ENCODE measurements around the gene MEF2C. TPM values are rescaled to one million over a fixed set of nuclear protein-coding genes. Genes with fewer than 3 reads are reported as not detected.

Gene MEF2C
- total RNA-seq, 1 experiment from 2014 or later: 13.0 TPM

DNA sequence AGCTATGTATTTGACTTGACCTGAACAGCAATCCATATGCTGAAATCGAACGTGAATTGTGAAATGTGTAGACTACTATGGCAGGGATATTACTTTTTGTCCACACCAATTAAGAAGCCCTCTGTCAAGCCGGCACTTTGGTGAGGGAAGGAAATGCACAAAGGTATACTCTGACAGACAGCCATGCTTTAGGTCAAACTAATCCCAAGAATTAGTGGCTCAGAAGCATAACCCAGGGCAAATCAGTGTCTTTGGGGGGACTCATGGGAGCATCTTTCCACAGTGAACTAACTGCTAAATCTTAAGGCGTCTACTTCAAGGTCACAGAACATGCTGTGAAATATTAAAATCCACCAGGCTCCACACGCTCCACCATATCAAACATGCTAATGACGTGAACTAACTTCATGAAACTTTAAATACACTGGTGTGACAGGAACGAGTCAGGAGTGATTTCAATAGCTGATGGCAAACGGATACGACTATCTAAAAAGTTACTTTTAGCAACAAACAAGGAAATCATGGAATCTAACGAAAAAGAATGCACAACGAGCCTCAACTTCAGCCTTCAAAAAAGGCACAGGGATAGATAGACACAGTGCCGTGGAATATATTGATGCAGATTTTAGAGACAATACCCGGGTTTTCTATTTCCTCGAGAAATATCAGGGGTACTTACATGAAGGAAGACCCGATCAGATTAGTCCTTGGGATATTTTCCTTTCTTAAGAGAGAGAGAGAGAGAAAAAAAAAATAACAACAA, 527 bp downstream of the MEF2C start:
- RAD21 ChIA-PET (ENCODE audit: low non-redundant PET in 1 of 2, low total read pairs in 2 of 2, uncharacterized antibody in 2 of 2, unreplicated experiment in 2 of 2): interaction anchor here in 1 of 2 experiments (0.6 kb wide), 1 partner anchor 229 kb away, joined by 3 read pairs; no protein-coding TSS in a partner anchor
- no peaks in the 10 kb centered on the region for H3K9me3 ChIP-seq (ENCODE audit: control insufficient read depth in 1 of 2, insufficient read depth in 1 of 2, low read depth in 1 of 2, low read length in 2 of 2)
- intact Hi-C loops (cut with micrococcal nuclease): loop anchor here (5.0 kb wide), 2 partner anchors 95 to 155 kb away; no protein-coding TSS in a partner anchor
- peak overlapping the region; percentile 56 for H3K27ac ChIP-seq (ENCODE audit: low read depth, low read length)
- peak overlapping the region; percentile 57 for H3K9ac ChIP-seq (ENCODE audit: low read length)
- no peak for DNase-seq (ENCODE audit: low read depth, low spot score)
- ATAC-seq: peak; percentile 7; the same call in 1 of the 2 replicates
- POLR2A ChIA-PET: interaction anchor here (0.6 to 1.4 kb wide), 6 partner anchors 9 to 389 kb away, joined by 3 to 5 read pairs (median 4); no protein-coding TSS in a partner anchor
- H3K4me2 ChIP-seq (ENCODE audit: low read length): peak overlapping the region; percentile 91
- BruUV-seq (replicated peaks): TSS peak; percentile 72
- CTCF ChIA-PET: no interaction called here
- H3K36me3 ChIP-seq (ENCODE audit: control insufficient read depth in 1 of 2, insufficient read depth in 2 of 2, low read length in 2 of 2): no peaks in the 10 kb centered on the region
- H2AFZ ChIP-seq (ENCODE audit: low read depth, low read length, poor library complexity, severe bottlenecking): peak overlapping the region; percentile 89
- TF ChIP-seq EGR1 (IDR thresholded peaks at IDR 0.05; ENCODE audit: low read depth): no peak
- TF ChIP-seq ZNF274 (IDR thresholded peaks at IDR 0.05; ENCODE audit: low read depth, low read length): no peak
- no peak for TF ChIP-seq ZFX (IDR thresholded peaks at IDR 0.05)
- no peak for TF ChIP-seq EZH2phosphoT487 (IDR thresholded peaks at IDR 0.05; ENCODE audit: borderline replicate concordance)
- TF ChIP-seq MAX (IDR thresholded peaks at IDR 0.05): no peak
- TF ChIP-seq CEBPB (IDR thresholded peaks at IDR 0.05; ENCODE audit: low read depth): no peak
- no peak for TF ChIP-seq CTCF (IDR thresholded peaks at IDR 0.05 in 2 of 3, conservative IDR thresholded peaks at IDR 0.05 in 1 of 3; ENCODE audit: borderline replicate concordance in 1 of 3, insufficient read depth in 1 of 3, low read depth in 2 of 3, low read length in 2 of 3)
- no peak for TF ChIP-seq ATF3 (IDR thresholded peaks at IDR 0.05)
- no peak for TF ChIP-seq JUND (IDR thresholded peaks at IDR 0.05)
- TF ChIP-seq FOSL1 (IDR thresholded peaks at IDR 0.05; ENCODE audit: low read depth): no peak
- TF ChIP-seq POLR2A (IDR thresholded peaks at IDR 0.05; ENCODE audit: borderline replicate concordance, extremely low read depth, insufficient read depth, insufficient read length): no peak
- TF ChIP-seq EZH2 (IDR thresholded peaks at IDR 0.05): no peak
- TF ChIP-seq, protein P1, sequence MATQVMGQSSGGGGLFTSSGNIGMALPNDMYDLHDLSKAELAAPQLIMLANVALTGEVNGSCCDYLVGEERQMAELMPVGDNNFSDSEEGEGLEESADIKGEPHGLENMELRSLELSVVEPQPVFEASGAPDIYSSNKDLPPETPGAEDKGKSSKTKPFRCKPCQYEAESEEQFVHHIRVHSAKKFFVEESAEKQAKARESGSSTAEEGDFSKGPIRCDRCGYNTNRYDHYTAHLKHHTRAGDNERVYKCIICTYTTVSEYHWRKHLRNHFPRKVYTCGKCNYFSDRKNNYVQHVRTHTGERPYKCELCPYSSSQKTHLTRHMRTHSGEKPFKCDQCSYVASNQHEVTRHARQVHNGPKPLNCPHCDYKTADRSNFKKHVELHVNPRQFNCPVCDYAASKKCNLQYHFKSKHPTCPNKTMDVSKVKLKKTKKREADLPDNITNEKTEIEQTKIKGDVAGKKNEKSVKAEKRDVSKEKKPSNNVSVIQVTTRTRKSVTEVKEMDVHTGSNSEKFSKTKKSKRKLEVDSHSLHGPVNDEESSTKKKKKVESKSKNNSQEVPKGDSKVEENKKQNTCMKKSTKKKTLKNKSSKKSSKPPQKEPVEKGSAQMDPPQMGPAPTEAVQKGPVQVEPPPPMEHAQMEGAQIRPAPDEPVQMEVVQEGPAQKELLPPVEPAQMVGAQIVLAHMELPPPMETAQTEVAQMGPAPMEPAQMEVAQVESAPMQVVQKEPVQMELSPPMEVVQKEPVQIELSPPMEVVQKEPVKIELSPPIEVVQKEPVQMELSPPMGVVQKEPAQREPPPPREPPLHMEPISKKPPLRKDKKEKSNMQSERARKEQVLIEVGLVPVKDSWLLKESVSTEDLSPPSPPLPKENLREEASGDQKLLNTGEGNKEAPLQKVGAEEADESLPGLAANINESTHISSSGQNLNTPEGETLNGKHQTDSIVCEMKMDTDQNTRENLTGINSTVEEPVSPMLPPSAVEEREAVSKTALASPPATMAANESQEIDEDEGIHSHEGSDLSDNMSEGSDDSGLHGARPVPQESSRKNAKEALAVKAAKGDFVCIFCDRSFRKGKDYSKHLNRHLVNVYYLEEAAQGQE (IDR thresholded peaks at IDR 0.05; ENCODE audit: low read depth): no peak
- TF ChIP-seq, protein P2, sequence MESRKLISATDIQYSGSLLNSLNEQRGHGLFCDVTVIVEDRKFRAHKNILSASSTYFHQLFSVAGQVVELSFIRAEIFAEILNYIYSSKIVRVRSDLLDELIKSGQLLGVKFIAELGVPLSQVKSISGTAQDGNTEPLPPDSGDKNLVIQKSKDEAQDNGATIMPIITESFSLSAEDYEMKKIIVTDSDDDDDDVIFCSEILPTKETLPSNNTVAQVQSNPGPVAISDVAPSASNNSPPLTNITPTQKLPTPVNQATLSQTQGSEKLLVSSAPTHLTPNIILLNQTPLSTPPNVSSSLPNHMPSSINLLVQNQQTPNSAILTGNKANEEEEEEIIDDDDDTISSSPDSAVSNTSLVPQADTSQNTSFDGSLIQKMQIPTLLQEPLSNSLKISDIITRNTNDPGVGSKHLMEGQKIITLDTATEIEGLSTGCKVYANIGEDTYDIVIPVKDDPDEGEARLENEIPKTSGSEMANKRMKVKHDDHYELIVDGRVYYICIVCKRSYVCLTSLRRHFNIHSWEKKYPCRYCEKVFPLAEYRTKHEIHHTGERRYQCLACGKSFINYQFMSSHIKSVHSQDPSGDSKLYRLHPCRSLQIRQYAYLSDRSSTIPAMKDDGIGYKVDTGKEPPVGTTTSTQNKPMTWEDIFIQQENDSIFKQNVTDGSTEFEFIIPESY (IDR thresholded peaks at IDR 0.05; ENCODE audit: extremely low read depth, insufficient replicate concordance, low read length): no peak
- no peak for TF ChIP-seq POLR2AphosphoS5 (IDR thresholded peaks at IDR 0.05; ENCODE audit: low read depth, low read length)
- H3K4me1 ChIP-seq (ENCODE audit: control insufficient read depth in 1 of 2, insufficient read depth in 2 of 2, low read length in 2 of 2): peaks cover 18 to 36% of the 10 kb centered on the region in 2 experiments
- H3K79me2 ChIP-seq (ENCODE audit: insufficient read depth, low read length): no peaks in the 10 kb centered on the region; the same call in 1 of the 2 replicates
- H3K9me2 ChIP-seq (ENCODE audit: insufficient read depth): no peaks in the 10 kb centered on the region
- H4K20me1 ChIP-seq (ENCODE audit: insufficient read depth): no peaks in the 10 kb centered on the region
- H3K27me3 ChIP-seq (ENCODE audit: insufficient read depth, low read length): no peaks in the 10 kb centered on the region
- H3K4me3 ChIP-seq (replicated peaks in 1 of 2; ENCODE audit: low read depth in 1 of 2, low read length in 2 of 2): peak overlapping the region; percentile 61 to 65
